Activated CD4-positive, alpha-beta memory T cell treated with anti-CD3 and anti-CD28 coated beads, Interleukin-2, amount 10 ng/mL, durations not matched to agents 7 days and 5 days (primary cell): Measurements from ENCODE around the gene CFAP92. TPM values are rescaled to one million over a fixed set of nuclear protein-coding genes. Genes with fewer than 3 reads are reported as not detected.

Experiments used
- CTCF ChIA-PET: fragments of 350-600 bp; sonication (Branson Sonifier 250); formaldehyde crosslinking; loops from one replicate; lab custom pipeline; 2021; ENCODE audit warnings: antibody characterized with exemption, inconsistent platforms; lab: Charles Lee
- POLR2A ChIA-PET: fragments of 350-600 bp; sonication (Branson Sonifier 250); formaldehyde crosslinking; loops from one replicate; lab custom pipeline; 2021; ENCODE audit warnings: antibody characterized with exemption; lab: Charles Lee
- DNase-seq: peaks from one replicate; pipeline ENCODE4 v3.0.0-alpha.2; 2020
- H3K27ac Mint-ChIP-seq: one replicate; pipeline ENCODE4 v1.8.0; 2021; ENCODE audit warnings: mild to moderate bottlenecking, mixed read lengths
- H3K27me3 Mint-ChIP-seq: one replicate; pipeline ENCODE4 v1.8.0; 2021; ENCODE audit warnings: mixed read lengths
- H3K36me3 Mint-ChIP-seq: one replicate; pipeline ENCODE4 v1.8.0; 2021; ENCODE audit warnings: low read depth, mixed read lengths
- H3K4me1 Mint-ChIP-seq: one replicate; pipeline ENCODE4 v1.8.0; 2021; ENCODE audit warnings: mixed read lengths
- H3K4me3 Mint-ChIP-seq: one replicate; pipeline ENCODE4 v1.8.0; 2021; ENCODE audit warnings: mild to moderate bottlenecking, mixed read lengths
- H3K9me3 Mint-ChIP-seq: one replicate; pipeline ENCODE4 v1.8.0; 2021; ENCODE audit warnings: mixed read lengths
- total RNA-seq, 2 experiments: library from RNA; stranded (reverse); gene quantifications; one replicate each; pipeline ENCODE4 v1.2.3, GENCODE V29; 2021

The CFAP92 gene
- total RNA-seq, 2 experiments from 2014 or later, result 0.15 TPM; not detected in 1

- CTCF ChIA-PET, result interaction anchor here (0.7 to 1.4 kb wide), 3 partner anchors 31 to 98 kb away, joined by 3 read pairs; no protein-coding TSS in a partner anchor
- peaks cover 2% of the 10 kb centered on the region for H3K27me3 Mint-ChIP-seq
- peaks cover 23% of the 10 kb centered on the region for H3K4me1 Mint-ChIP-seq
- POLR2A ChIA-PET, result no interaction called here
- no peak overlapping the region for H3K4me3 Mint-ChIP-seq
- H3K9me3 Mint-ChIP-seq, result no peaks in the 10 kb centered on the region
- no peaks in the 10 kb centered on the region for H3K36me3 Mint-ChIP-seq
- H3K27ac Mint-ChIP-seq, result no peak overlapping the region
- no peak for DNase-seq
Measured at GRCh38 chr3:129022114-129023007, 28.5 kb upstream of the CFAP92 start.

GRCh38 chr3:129021140-129021551 is 27.3 kb upstream of the CFAP92 start:
- Mint-ChIP-seq H3K36me3 (no peaks in the 10 kb centered on the region), H3K9me3 (no peaks in the 10 kb centered on the region), H3K27ac (no peak overlapping the region), H3K4me3 (no peak overlapping the region), H3K27me3 (peaks cover 2% of the 10 kb centered on the region), H3K4me1 (peaks cover 26% of the 10 kb centered on the region)
- DNase-seq, result no peak
- ChIA-PET POLR2A (no interaction called here), CTCF (interaction anchor here (1.4 kb wide), 1 partner anchor 32 kb away, joined by 3 read pairs; no protein-coding TSS in a partner anchor)

GRCh38 chr3:129020691-129021090 is 26.8 kb upstream of the CFAP92 start:
- H3K27ac Mint-ChIP-seq, result no peak overlapping the region
- no peak overlapping the region for H3K4me3 Mint-ChIP-seq
- ChIA-PET POLR2A (interaction anchor here (0.7 kb wide), 1 partner anchor 225 kb away, joined by 4 read pairs; no protein-coding TSS in a partner anchor), CTCF (interaction anchor here (1.4 to 2.4 kb wide), 2 partner anchors 32 to 50 kb away, joined by 3 to 7 read pairs; no protein-coding TSS in a partner anchor)
- DNase-seq, result no peak
- H3K4me1 Mint-ChIP-seq, result peaks cover 28% of the 10 kb centered on the region
- peaks cover 2% of the 10 kb centered on the region for H3K27me3 Mint-ChIP-seq
- H3K36me3 Mint-ChIP-seq, result no peaks in the 10 kb centered on the region
- no peaks in the 10 kb centered on the region for H3K9me3 Mint-ChIP-seq

GRCh38 chr3:129019266-129019665 is 25.4 kb upstream of the CFAP92 start:
- ChIA-PET POLR2A (interaction anchor here (0.5 kb wide), 1 partner anchor 49 kb away, joined by 3 read pairs; no protein-coding TSS in a partner anchor), CTCF (interaction anchor here (1.0 to 2.4 kb wide), 3 partner anchors 9 to 49 kb away, joined by 3 to 7 read pairs (median 3); no protein-coding TSS in a partner anchor)
- no peak for DNase-seq
- no peaks in the 10 kb centered on the region for H3K36me3 Mint-ChIP-seq
- H3K27me3 Mint-ChIP-seq, result no peaks in the 10 kb centered on the region
- H3K4me1 Mint-ChIP-seq, result peaks cover 37% of the 10 kb centered on the region
- no peak overlapping the region for H3K27ac Mint-ChIP-seq
- no peaks in the 10 kb centered on the region for H3K9me3 Mint-ChIP-seq
- no peak overlapping the region for H3K4me3 Mint-ChIP-seq

- Mint-ChIP-seq H3K9me3 (no peaks in the 10 kb centered on the region), H3K4me1 (peaks cover 37% of the 10 kb centered on the region), H3K27me3 (no peaks in the 10 kb centered on the region), H3K36me3 (no peaks in the 10 kb centered on the region), H3K4me3 (no peak overlapping the region), H3K27ac (no peak overlapping the region)
- POLR2A ChIA-PET, result no interaction called here
- CTCF ChIA-PET, result interaction anchor here (1.0 to 2.4 kb wide), 4 partner anchors 8 to 48 kb away, joined by 3 to 7 read pairs (median 3); no protein-coding TSS in a partner anchor
- DNase-seq, result no peak
Measured at GRCh38 chr3:129018751-129019150, 24.9 kb upstream of the CFAP92 start.

- POLR2A ChIA-PET, result interaction anchor here (3.6 to 3.8 kb wide), 3 partner anchors 8 to 297 kb away, joined by 39 to 56 read pairs (median 48); partner anchors contain the start of gene RAB43
- no peaks in the 10 kb centered on the region for H3K36me3 Mint-ChIP-seq
- DNase-seq, result no peak
- H3K27me3 Mint-ChIP-seq, result no peaks in the 10 kb centered on the region
- H3K9me3 Mint-ChIP-seq, result no peaks in the 10 kb centered on the region
- no peak overlapping the region for H3K4me3 Mint-ChIP-seq
- H3K4me1 Mint-ChIP-seq, result peaks cover 37% of the 10 kb centered on the region
- CTCF ChIA-PET, result interaction anchor here (1.2 to 2.4 kb wide), 2 partner anchors 8 to 48 kb away, joined by 3 to 7 read pairs; no protein-coding TSS in a partner anchor
- no peak overlapping the region for H3K27ac Mint-ChIP-seq
Measured at GRCh38 chr3:129018271-129018670, 24.4 kb upstream of the CFAP92 start.

GRCh38 chr3:129017484-129017899 is 23.6 kb upstream of the CFAP92 start:
- peak overlapping the region; percentile 19 for H3K4me3 Mint-ChIP-seq
- H3K27me3 Mint-ChIP-seq, result no peaks in the 10 kb centered on the region
- DNase-seq, result no peak
- no peaks in the 10 kb centered on the region for H3K9me3 Mint-ChIP-seq
- peak overlapping the region; percentile 87 for H3K27ac Mint-ChIP-seq
- POLR2A ChIA-PET, result interaction anchor here (0.9 to 3.8 kb wide), 15 partner anchors 9 to 337 kb away, joined by 3 to 56 read pairs (median 13); partner anchors contain the start of genes ACAD9, CFAP92, CNBP and COPG1
- CTCF ChIA-PET, result interaction anchor here (1.1 to 6.3 kb wide), 11 partner anchors 11 to 400 kb away, joined by 4 to 123 read pairs (median 11); partner anchors contain the start of genes ACAD9 and COPG1
- H3K4me1 Mint-ChIP-seq, result peaks cover 37% of the 10 kb centered on the region
- H3K36me3 Mint-ChIP-seq, result no peaks in the 10 kb centered on the region

- Mint-ChIP-seq H3K4me1 (peaks cover 37% of the 10 kb centered on the region), H3K9me3 (no peaks in the 10 kb centered on the region), H3K36me3 (no peaks in the 10 kb centered on the region), H3K4me3 (no peak overlapping the region), H3K27ac (peak overlapping the region; percentile 87), H3K27me3 (no peaks in the 10 kb centered on the region)
- POLR2A ChIA-PET, result interaction anchor here (0.7 to 3.8 kb wide), 21 partner anchors 10 to 336 kb away, joined by 3 to 56 read pairs (median 7); partner anchors contain the start of genes ACAD9, CFAP92, CNBP and COPG1
- DNase-seq, result peak; percentile 59
- CTCF ChIA-PET, result interaction anchor here (0.7 to 6.3 kb wide), 28 partner anchors 11 to 399 kb away, joined by 3 to 123 read pairs (median 5); partner anchors contain the start of genes ACAD9, CFAP92 and COPG1
Measured at GRCh38 chr3:129016720-129017483, 23.0 kb upstream of the CFAP92 start.

GRCh38 chr3:129016356-129016719 is 22.5 kb upstream of the CFAP92 start:
- Mint-ChIP-seq H3K9me3 (no peaks in the 10 kb centered on the region), H3K36me3 (no peaks in the 10 kb centered on the region), H3K27ac (peak overlapping the region; percentile 87), H3K4me1 (peaks cover 37% of the 10 kb centered on the region), H3K4me3 (peak overlapping the region; percentile 64), H3K27me3 (no peaks in the 10 kb centered on the region)
- POLR2A ChIA-PET, result interaction anchor here (0.7 to 3.8 kb wide), 20 partner anchors 9 to 336 kb away, joined by 3 to 56 read pairs (median 8); partner anchors contain the start of genes ACAD9, CFAP92, CNBP and COPG1
- CTCF ChIA-PET, result interaction anchor here (0.6 to 6.3 kb wide), 30 partner anchors 10 to 399 kb away, joined by 3 to 123 read pairs (median 5); partner anchors contain the start of genes ACAD9, CFAP92 and COPG1
- peak; percentile 68 for DNase-seq

GRCh38 chr3:129015388-129016105 is 21.7 kb upstream of the CFAP92 start:
- H3K4me3 Mint-ChIP-seq, result peak overlapping the region; percentile 64
- ChIA-PET POLR2A (interaction anchor here (0.6 to 3.8 kb wide), 20 partner anchors 9 to 335 kb away, joined by 3 to 56 read pairs (median 7); partner anchors contain the start of genes ACAD9, CFAP92, CNBP and COPG1), CTCF (interaction anchor here (0.6 to 6.3 kb wide), 26 partner anchors 10 to 398 kb away, joined by 3 to 123 read pairs (median 5); partner anchors contain the start of genes ACAD9, CFAP92 and COPG1)
- H3K36me3 Mint-ChIP-seq, result no peaks in the 10 kb centered on the region
- H3K27ac Mint-ChIP-seq, result peak overlapping the region; percentile 87
- peaks cover 37% of the 10 kb centered on the region for H3K4me1 Mint-ChIP-seq
- no peaks in the 10 kb centered on the region for H3K9me3 Mint-ChIP-seq
- H3K27me3 Mint-ChIP-seq, result no peaks in the 10 kb centered on the region
- peak; percentile 63 for DNase-seq

- Mint-ChIP-seq H3K4me3 (no peak overlapping the region), H3K9me3 (no peaks in the 10 kb centered on the region), H3K4me1 (peaks cover 37% of the 10 kb centered on the region), H3K36me3 (no peaks in the 10 kb centered on the region), H3K27ac (peak overlapping the region; percentile 87), H3K27me3 (no peaks in the 10 kb centered on the region)
- CTCF ChIA-PET, result interaction anchor here (0.7 to 6.3 kb wide), 9 partner anchors 11 to 398 kb away, joined by 3 to 123 read pairs (median 11); partner anchors contain the start of gene COPG1
- no peak for DNase-seq
- POLR2A ChIA-PET, result interaction anchor here (0.6 to 3.8 kb wide), 15 partner anchors 8 to 334 kb away, joined by 3 to 56 read pairs (median 13); partner anchors contain the start of genes CFAP92, COPG1 and RAB43
Measured at GRCh38 chr3:129014793-129015345, 21.0 kb upstream of the CFAP92 start.
